DMS53 (cell line): Measurements from ENCODE around the gene RBM25.
"Not testable (repeated sequence)": the region's sequence is repeated elsewhere in the genome, so short reads cannot be mapped to it uniquely, and the experiment has no call there.

Source experiments
- DNase-seq: peaks from one replicate; lab custom pipeline; 2025; lab: John Stamatoyannopoulos, UW

The RBM25 gene

GRCh38 chr14:73168691-73169090 is 110.4 kb downstream of the RBM25 start:
- no peak for DNase-seq

- not testable (repeated sequence) for DNase-seq
Measured at GRCh38 chr14:73169855-73170254, 111.5 kb downstream of the RBM25 start.

DNA sequence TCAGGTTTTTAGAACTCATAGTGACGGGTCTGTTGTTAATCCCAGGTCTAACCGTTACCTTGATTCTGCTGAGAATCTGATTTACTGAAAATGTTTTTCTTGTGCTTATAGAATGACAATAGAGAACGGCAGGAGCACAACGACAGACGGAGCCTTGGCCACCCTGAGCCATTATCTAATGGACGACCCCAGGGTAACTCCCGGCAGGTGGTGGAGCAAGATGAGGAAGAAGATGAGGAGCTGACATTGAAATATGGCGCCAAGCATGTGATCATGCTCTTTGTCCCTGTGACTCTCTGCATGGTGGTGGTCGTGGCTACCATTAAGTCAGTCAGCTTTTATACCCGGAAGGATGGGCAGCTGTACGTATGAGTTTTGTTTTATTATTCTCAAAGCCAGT is 112.4 kb downstream of the RBM25 start:
- no peak for DNase-seq

- no peak for DNase-seq
Measured at GRCh38 chr14:73172500-73172899, 114.2 kb downstream of the RBM25 start.

DNA sequence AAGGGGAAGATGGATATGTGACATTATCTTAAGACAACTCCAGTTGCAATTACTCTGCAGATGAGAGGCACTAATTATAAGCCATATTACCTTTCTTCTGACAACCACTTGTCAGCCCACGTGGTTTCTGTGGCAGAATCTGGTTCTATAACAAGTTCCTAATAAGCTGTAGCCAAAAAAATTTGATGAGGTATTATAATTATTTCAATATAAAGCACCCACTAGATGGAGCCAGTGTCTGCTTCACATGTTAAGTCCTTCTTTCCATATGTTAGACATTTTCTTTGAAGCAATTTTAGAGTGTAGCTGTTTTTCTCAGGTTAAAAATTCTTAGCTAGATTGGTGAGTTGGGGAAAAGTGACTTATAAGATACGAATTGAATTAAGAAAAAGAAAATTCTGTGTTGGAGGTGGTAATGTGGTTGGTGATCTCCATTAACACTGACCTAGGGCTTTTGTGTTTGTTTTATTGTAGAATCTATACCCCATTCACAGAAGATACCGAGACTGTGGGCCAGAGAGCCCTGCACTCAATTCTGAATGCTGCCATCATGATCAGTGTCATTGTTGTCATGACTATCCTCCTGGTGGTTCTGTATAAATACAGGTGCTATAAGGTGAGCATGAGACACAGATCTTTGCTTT is 114.9 kb downstream of the RBM25 start:
- peak; percentile 54 for DNase-seq
